Central memory CD4-positive, alpha-beta T cell (primary cell): ENCODE data around the gene DCTPP1.

Experiments
- DNase-seq: peaks from one replicate; pipeline ENCODE4 v3.0.0; 2022

DCTPP1 gene

GRCh38 chr16:30447512-30448226, 17.8 kb upstream of the DCTPP1 start:
- no peak for DNase-seq

GRCh38 chr16:30446203-30446595, 16.4 kb upstream of the DCTPP1 start:
- no peak for DNase-seq

- peak; percentile 93 for DNase-seq
Measured at GRCh38 chr16:30445408-30446202, 15.8 kb upstream of the DCTPP1 start, which contains the start of gene SEPHS2. Gene SEPHS2, minus strand, starts transcription at chr16:30445874. Its CDS starts 147 bp downstream, at chr16:30445727.

GRCh38 chr16:30445149-30445407, 15.2 kb upstream of the DCTPP1 start:
- no peak for DNase-seq

GRCh38 chr16:30444231-30445148, 14.7 kb upstream of the DCTPP1 start:
- no peak for DNase-seq

GRCh38 chr16:30443631-30444030, 13.8 kb upstream of the DCTPP1 start:
- DNase-seq: no peak

- no peak for DNase-seq
Measured at GRCh38 chr16:30439720-30440348, 10.0 kb upstream of the DCTPP1 start.

GRCh38 chr16:30438835-30439234, 9.0 kb upstream of the DCTPP1 start:
- DNase-seq: no peak

- DNase-seq: no peak
Measured at GRCh38 chr16:30437511-30438046, 7.7 kb upstream of the DCTPP1 start.

- no peak for DNase-seq
Measured at GRCh38 chr16:30434852-30435251, 5.0 kb upstream of the DCTPP1 start.

GRCh38 chr16:30430428-30430970, 669 bp upstream of the DCTPP1 start:
- DNase-seq: no peak

- no peak for DNase-seq
Measured at GRCh38 chr16:30429418-30429677, 482 bp downstream of the DCTPP1 start.

- DNase-seq: no peak
Measured at GRCh38 chr16:30428055-30428454, 1.8 kb downstream of the DCTPP1 start.

GRCh38 chr16:30421010-30421409, 8.8 kb downstream of the DCTPP1 start:
- no peak for DNase-seq

GRCh38 chr16:30418350-30419181, 11.3 kb downstream of the DCTPP1 start:
- DNase-seq: no peak

- DNase-seq: peak; percentile 89
Measured at GRCh38 chr16:30417529-30418349, 12.1 kb downstream of the DCTPP1 start.

GRCh38 chr16:30416624-30417528, 13.0 kb downstream of the DCTPP1 start:
- no peak for DNase-seq

GRCh38 chr16:30416047-30416603, 13.7 kb downstream of the DCTPP1 start:
- no peak for DNase-seq

GRCh38 chr16:30414159-30414558, 15.7 kb downstream of the DCTPP1 start:
- DNase-seq: no peak
